GM19238 (cell line): ENCODE measurements around the gene SLC25A21.
"Not testable (repeated sequence)": the region's sequence is repeated elsewhere in the genome, so short reads cannot be mapped to it uniquely, and the experiment has no call there.

ENCODE experiments used
- DNase-seq: peaks from one replicate; pipeline ENCODE4 v3.0.0; 2011; ENCODE audit warnings: low spot score; ENCODE audit not compliant: insufficient read length

SLC25A21 gene

DNA sequence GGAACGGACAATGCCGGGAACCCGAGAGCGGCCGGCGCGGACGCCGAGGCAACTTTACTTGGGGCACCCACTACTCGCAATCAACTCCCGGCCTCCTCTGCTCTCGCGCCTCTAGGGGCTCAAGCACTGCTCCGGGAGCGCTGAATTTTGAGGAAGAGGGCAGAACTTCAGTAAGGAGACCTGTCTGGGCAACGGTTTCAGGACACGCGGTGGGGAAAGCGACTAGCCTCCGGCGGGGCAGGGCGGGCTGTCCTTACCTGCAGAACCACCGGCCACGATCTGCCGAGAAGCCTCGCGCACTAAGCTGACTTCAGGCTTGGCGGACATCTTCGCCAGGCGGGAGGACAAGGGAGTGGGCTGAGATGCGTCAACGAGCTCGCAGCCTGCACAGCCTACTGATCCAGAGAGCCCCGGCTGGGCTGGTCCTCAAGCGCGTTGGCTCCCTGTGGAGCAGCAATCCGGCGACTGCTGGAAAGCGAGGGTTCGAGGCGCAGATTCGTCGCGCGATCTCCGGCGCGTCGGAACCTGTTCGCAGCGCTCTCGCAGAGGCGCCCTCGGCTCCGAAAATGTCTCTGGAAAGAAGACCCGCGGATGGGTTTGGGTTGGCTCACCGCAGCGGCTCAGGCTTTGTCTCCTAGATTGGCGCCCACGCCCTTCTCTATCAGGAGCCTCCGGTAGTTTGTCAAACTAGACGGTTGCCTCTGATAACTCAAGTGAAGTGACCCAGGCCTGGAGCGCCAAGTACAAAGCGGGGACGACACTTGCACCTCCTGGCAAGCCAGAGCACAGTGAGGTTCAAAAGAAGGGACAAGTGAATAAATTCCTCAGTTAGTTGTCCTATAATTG lies at the start of gene SLC25A21:
TSS of gene SLC25A21 (minus strand) at position 583 of the 846 bp plus-strand sequence.
- no peak for DNase-seq

DNA sequence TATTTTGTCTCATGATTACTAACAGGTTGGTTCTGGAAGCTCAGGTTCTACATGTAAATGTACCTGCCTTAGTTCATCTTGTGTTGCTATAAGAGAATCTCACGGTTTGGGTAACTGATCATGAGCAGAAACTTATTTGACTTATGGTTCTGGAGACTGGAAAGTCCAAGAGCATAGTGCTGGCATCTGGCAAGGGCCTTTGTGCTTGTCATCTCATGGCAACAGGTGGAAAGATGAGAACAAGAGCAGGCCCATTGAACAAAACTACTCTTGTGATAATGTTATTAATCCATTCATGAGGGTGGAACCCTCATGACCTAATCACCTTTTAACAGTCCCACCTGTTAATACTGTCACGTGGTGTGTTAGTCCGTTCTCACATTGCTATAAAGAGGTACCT lies 48.7 kb upstream of the SLC25A21 start:
- DNase-seq = no peak

DNA sequence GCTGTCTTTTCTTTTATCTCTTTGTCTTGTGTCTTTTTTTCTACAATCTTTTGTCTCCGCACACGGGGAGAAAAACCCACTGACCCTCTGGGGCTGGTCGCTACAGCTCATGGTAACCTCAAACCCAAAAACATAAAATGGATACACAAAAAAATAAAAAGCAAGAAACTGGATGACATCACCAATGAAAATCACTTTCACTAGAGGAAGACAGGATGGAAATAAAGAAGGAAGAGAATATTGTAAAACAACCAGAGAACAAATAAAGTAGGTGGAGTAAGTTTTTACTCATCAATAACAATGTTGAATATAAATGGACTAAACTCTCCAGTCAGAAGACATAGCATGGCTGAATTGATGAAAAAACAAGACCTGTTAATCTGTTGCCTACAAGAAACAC lies 42.9 kb upstream of the SLC25A21 start:
- DNase-seq = no peak

DNA sequence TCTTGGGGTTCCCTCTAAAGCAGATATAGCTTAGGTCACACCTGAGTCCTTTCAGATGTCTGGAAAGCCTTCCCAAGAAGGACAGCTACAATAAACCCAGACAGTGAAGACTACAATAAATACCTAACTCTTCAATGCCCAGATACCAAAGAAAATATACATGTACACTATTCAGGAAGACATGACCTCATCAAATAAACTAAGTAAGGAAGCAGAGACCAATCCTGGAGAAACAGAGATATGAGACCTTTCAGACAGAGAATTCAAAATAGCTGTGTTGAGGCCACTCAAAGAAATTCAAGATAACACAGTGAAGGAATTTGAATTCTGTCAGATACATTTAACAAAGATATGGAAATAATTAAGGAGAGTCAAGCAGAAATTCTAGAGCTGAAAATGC lies 40.6 kb upstream of the SLC25A21 start:
- no peak for DNase-seq

- no peak for DNase-seq
Measured at GRCh38 chr14:37210448-37210847, 38.0 kb upstream of the SLC25A21 start.

- DNase-seq = not testable (repeated sequence)
Measured at GRCh38 chr14:37209617-37210016, 37.2 kb upstream of the SLC25A21 start.

DNA sequence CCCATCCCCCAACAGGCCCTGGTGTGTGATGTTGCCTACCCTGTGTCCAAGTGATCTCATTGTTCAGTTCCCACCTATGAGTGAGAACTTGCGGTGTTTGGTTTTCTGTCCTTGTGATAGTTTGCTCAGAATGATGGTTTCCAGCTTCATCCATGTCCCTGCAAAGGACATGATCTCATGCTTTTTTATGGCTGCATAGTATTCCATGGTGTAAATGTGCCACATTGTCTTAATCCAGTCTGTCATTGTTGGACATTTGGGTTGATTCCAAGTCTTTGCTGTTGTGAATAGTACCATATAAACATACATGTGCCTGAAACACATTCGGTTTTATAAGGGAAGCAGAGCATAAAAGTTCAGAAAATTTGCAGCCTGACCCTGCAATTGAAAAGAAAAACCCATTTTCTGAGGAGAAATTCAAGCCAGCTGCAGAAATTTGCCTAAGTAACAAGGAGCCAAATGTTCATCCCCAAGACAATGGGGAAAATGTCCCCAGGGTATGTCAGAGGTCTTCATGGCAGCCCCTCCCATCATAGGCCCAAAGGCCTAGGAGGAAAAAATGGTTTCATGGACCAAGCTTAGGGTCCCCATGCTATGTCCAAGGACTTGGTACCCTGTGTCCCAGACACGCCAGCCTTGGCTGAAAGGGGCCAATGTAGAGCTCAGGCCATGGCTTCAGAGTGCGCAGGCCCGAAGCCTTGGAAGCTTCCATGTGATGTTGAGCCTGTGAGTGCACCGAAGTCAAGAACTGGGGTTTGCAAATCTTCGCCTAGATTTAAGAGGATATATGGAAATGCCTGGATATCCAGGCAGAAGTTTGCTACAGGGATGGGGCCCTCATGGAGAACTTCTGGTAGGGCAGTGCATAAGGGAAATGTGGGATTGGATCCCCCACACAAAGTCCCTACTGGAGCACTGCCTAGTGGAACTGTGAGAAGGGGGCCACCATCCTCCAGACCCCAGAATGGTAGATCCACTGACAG lies 33.5 kb upstream of the SLC25A21 start:
- DNase-seq = not testable (repeated sequence)

GRCh38 chr14:37203423-37203822 lies 31.0 kb upstream of the SLC25A21 start:
- DNase-seq = no peak

- no peak for DNase-seq
Measured at GRCh38 chr14:37202812-37203211, 30.4 kb upstream of the SLC25A21 start.

GRCh38 chr14:37202265-37202664 lies 29.9 kb upstream of the SLC25A21 start:
- DNase-seq = no peak

- no peak for DNase-seq
Measured at GRCh38 chr14:37201724-37202123, 29.3 kb upstream of the SLC25A21 start.

GRCh38 chr14:37198907-37199306 lies 26.5 kb upstream of the SLC25A21 start:
- DNase-seq = no peak

DNA sequence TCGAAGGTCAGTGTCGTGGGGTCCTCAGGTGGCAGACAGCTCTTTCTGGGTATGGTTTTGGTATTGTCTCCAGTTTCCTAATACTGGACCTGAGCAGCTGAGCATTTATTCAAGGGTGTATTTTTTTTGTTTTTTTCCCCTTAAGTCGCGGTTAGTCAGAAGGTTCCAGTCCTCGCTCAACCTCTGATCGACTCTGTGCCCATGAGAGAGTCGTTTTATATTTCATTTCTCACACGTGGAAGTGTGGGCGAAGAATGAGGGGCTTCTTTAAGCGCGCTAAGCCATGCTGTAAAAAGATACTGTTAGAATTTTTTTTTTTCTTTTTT lies 25.8 kb upstream of the SLC25A21 start:
- DNase-seq = no peak

- DNase-seq = no peak
Measured at GRCh38 chr14:37197421-37198272, 25.2 kb upstream of the SLC25A21 start, which contains the start of gene MIPOL1. TSS of gene MIPOL1 (plus strand) at chr14:37197937. CDS start at chr14:37247889, 49,952 bp downstream.

GRCh38 chr14:37196604-37197420 lies 24.4 kb upstream of the SLC25A21 start:
- no peak for DNase-seq

DNA sequence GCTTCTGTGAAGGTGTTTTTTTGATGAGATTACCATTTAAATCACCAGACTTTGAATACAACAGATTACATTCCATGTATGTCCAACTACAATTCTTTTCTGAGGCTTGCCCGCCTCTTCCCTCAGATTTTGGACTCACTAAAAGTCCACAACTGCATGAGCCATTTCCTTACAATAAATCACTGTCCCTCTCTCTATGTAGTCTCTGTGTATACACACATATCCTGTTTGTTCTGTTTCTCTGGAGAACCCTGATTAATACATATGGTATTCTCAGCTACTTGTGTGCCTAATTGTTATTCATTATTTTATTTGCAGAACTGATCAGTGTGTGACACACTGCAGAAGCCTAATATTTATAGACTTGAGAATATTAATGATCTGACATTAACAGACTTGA lies 22.9 kb upstream of the SLC25A21 start:
- no peak for DNase-seq

DNA sequence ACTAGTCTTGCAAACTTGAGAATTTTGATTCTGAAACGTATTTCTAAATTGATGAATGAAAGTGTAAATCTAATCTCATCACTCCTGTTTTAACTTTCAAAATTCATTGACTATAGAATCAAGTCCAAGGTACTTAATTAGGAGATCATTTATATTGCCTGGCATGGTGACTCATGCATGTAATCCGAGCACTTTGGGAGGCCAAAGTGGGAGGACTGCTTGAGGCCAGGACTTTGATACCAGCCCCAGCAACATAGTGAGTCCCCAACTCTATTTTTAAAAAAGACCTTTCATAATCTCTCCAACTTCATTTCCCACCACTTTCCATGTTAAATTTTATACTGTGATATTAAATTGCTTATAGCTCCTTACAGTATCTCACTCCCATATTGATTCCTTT lies 22.3 kb upstream of the SLC25A21 start:
- DNase-seq = no peak

DNA sequence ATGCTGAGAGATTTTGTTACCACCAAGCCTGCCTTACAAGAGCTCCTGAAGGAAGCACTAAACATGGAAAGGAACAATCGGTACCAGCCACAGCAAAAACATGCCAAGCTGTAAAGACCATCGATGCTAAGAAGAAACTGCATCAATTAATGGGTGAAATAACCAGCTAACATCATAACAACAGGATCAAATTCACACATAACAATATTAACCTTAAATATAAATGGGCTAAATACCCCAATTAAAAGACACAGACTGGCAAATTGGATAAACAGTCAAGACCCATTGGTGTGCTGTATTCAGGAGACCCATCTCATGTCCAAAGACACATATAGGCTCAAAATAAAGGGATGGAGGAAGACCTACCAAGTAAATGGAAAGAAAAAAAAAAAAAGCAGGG lies 17.3 kb upstream of the SLC25A21 start:
- DNase-seq = not testable (repeated sequence)

- not testable (repeated sequence) for DNase-seq
Measured at GRCh38 chr14:37187840-37188577, 15.6 kb upstream of the SLC25A21 start.

DNA sequence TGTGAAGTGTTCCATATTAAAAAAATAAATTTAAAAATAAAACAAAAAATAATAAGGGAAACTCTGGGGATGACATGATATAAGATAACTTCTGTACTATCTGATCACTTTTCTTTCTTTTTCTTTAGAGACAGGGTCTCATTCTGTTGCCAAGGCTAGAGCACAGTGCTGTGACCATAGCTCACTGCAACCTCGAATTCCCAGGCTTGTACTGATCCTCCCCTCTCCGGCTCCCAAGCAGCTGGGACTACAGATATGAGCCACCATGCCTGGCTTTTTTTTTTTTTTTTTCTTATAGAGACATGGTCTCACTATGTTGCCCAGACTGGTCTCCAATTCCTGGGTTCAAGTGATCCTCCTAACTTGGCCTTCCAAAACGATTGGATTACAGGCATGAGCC lies 14.9 kb upstream of the SLC25A21 start:
- DNase-seq = no peak
